Measurements from ENCODE around the gene KCTD16.

DNA sequence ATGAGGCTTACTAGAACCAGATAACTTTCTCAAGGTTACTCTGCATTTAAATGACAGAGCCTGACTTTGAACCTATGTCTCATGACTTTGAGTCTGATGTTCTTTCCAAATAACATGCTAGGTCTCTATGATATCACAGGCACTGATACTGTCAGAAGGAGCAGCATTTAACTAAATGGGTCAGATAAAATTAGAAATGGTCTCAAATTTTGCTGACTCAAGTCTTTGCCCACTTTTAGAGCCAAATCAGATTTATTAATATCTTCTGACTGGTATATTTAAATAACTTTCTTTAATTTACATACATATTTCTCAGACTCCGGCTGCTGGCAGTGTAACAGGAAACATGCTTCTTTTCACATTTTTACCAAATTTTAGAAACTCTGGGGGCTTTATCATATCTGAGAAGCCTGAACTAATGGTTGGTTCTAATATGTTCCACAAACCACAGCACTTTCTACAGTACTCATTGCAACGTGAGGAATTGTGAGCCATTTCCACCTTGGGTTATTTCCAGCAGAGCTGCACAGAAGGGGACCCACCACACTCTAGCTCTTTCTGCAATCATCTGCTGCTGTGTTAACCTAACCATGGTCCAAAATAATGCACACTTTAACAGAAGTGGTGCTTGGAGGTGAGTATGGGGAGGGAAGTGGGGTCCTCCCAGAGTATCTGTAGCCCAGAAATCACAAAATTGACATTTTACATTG lies 79.2 kb downstream of the KCTD16 start:
- TF ChIP-seq CTCF (conservative IDR thresholded peaks at IDR 0.05; ENCODE audit: low read length) (no peak), EZH2phosphoT487 (IDR thresholded peaks at IDR 0.05; ENCODE audit: borderline replicate concordance) (no peak)

Measured in Loucy (cell line).